ENCODE results near the gene DSG4.
"Not testable (repeated sequence)": the region's sequence is repeated elsewhere in the genome, so short reads cannot be mapped to it uniquely, and the experiment has no call there.

The DSG4 gene, protein sequence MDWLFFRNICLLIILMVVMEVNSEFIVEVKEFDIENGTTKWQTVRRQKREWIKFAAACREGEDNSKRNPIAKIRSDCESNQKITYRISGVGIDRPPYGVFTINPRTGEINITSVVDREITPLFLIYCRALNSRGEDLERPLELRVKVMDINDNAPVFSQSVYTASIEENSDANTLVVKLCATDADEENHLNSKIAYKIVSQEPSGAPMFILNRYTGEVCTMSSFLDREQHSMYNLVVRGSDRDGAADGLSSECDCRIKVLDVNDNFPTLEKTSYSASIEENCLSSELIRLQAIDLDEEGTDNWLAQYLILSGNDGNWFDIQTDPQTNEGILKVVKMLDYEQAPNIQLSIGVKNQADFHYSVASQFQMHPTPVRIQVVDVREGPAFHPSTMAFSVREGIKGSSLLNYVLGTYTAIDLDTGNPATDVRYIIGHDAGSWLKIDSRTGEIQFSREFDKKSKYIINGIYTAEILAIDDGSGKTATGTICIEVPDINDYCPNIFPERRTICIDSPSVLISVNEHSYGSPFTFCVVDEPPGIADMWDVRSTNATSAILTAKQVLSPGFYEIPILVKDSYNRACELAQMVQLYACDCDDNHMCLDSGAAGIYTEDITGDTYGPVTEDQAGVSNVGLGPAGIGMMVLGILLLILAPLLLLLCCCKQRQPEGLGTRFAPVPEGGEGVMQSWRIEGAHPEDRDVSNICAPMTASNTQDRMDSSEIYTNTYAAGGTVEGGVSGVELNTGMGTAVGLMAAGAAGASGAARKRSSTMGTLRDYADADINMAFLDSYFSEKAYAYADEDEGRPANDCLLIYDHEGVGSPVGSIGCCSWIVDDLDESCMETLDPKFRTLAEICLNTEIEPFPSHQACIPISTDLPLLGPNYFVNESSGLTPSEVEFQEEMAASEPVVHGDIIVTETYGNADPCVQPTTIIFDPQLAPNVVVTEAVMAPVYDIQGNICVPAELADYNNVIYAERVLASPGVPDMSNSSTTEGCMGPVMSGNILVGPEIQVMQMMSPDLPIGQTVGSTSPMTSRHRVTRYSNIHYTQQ

DNA sequence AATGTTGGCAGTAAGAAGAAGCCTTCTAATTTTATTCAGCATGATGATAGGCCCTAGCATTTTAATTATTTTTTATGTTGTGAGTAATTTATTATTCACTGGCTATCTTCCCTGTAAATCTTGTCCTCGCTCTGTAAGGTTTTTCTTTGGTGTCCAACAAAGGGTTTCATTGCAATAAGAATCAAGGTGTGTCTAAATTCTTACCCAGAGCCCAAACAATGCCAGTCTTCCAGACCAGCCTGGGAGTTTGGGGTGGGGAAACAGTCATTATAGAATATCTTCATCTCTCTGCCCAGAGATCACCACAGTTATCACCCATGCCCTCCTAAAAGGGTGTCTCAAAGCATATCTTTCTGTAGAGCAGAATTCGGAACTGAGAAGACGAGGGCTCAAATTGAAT is at the start of gene DSG4:
TSS of gene DSG4 (plus strand) at position 301 of the 400 bp plus-strand sequence. CDS start 135 bp downstream, outside the sequence.
- no peak for FAIRE-seq

DNA sequence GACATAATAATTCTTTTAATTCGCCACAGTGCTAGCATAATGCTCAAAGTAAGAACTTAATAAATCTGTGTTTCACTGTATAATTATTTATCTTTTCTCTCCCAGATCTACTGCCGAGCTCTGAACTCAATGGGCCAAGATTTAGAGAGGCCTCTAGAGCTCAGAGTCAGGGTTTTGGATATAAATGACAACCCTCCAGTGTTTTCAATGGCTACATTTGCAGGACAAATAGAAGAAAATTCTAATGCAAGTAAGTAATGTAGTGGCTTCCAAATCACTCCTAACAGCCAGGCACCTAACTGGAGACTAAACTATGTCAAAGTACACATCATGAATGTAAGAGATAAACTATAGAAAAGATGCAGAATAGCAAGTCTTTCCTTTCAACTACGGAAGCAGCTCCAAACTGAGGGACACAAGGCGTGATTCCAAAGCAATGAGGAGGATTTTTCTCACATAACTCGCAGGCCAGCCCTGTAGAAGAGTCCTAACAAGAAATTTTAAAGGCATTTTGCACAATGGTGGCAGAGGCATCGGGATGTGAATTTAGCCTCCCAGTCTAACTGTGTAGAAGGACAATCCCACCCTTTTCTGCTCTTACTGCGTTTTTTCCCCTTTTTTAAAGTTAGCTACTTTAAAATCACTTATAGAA is 46.7 kb upstream of the DSG4 start:
- no peak for FAIRE-seq

DNA sequence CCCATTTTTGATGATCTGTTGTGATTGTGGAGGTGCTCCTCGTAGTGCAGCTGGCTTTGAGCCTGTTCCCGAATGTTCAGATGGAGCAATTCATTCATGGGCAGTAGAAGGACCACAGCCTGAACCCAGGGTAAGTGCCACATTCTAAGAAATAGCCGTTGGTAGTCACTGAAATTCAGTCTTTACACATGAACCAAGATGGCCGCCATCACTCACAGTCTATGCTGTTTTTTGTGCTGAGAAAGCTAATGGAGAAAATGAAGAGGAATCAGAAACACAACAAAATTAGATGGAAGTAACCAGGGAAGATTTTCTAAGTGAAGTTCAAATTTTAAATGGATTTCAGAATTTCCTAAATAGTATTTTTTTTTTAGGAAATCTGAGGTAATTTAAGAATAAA is 33.1 kb upstream of the DSG4 start:
- no peak for FAIRE-seq

DNA sequence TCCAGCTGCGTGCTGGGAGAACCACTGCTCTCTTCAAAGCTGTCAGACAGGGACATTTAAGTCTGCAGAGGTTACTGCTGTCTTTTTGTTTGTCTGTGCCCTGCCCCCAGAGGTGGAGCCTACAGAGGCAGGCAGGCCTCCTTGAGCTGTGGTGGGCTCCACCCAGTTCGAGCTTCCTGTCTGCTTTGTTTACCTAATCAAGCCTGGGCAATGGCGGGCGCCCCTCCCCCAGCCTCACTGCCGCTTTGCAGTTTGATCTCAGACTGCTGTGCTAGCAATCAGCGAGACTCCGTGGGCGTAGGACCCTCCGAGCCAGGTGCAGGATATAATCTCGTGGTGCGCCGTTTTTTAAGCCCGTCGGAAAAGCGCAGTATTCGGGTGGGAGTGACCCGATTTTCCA is 23.2 kb upstream of the DSG4 start:
- FAIRE-seq: not testable (repeated sequence)

DNA sequence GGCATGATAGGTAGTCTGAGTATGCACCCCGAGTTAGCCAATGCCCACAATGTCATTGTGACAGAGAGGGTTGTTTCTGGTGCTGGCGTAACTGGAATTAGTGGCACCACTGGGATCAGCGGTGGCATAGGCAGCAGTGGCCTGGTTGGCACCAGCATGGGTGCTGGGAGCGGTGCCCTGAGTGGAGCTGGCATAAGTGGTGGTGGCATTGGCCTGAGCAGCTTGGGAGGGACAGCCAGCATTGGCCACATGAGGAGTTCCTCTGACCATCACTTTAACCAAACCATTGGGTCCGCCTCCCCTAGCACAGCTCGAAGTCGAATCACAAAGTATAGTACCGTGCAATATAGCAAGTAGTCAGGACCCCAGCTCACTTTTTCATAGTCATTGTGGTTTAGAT is 21.6 kb upstream of the DSG4 start:
- FAIRE-seq: no peak

DNA sequence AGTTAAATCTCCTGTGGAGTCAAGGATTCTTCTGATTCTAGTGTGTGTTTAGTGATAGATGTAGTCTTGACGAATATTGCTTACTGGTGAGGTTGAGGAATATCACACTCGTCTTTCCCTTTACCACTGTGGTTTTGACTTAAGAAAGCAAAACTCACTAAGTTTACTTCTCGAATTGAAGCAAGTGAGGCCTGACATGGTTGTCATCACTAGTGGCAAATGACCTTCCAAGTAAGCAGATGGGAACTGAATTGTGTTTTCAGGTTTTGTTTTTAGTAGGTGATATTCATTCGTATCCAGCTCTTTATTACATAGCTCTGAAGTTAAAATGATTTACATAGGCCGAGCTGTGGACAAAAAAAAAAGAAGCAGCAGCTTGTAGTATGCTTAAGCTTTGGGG is 20.6 kb upstream of the DSG4 start:
- no peak for FAIRE-seq

DNA sequence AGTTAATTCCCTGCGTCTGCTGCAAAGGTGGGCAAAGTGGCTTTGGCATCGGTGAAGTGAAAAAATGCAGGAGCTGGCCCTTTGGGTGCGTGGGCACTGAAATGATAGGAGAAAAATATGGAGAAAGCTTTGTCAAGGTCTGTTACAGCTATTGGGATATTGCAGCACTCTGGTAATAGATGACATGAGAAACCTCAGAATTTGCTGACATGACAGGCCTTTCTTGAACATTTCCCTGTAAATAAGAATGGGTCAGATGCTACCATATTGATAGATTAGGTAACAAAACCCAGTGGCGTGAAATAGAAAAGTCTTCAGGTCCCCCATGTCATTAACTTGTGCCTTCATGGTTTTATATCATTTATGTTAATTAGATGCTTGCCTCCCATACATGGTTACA is 12.4 kb upstream of the DSG4 start:
- FAIRE-seq: no peak

DNA sequence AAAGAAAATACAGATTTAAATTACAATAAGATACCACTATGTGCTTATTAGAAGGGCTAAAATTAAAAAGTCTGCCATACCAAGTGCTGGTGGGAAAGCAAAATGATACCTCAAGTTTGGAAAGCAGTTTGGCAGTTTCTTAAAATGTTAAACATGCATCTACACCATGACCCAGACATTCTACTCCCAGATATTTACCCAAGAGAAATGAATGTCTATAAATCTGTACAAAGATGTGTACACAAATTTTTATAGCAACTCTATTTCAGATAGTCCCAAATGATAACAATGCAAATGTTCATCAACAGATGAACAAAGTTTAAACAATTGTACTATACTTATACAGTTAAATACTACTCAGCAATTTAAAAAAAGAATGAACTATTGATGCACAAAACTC is 7.1 kb upstream of the DSG4 start:
- FAIRE-seq: no peak

DNA sequence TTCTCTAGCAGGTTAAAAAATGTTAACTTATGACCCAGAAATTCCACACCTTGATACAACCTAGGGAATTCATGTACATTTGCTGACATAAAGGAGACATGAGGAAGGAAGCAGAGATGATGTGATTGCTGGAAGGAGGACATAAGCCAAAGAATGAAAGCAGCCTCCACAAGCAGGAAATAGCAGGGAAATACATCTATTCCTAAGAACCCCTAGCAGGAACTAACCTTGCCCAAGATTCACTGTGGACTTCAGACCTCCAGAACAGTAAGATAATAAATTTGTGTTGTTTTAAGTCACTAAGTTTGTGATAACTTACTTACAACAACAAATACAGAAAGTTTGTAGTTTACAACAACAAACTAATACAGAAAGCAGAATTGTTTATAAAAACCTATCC is 4.6 kb upstream of the DSG4 start:
- FAIRE-seq: no peak

DNA sequence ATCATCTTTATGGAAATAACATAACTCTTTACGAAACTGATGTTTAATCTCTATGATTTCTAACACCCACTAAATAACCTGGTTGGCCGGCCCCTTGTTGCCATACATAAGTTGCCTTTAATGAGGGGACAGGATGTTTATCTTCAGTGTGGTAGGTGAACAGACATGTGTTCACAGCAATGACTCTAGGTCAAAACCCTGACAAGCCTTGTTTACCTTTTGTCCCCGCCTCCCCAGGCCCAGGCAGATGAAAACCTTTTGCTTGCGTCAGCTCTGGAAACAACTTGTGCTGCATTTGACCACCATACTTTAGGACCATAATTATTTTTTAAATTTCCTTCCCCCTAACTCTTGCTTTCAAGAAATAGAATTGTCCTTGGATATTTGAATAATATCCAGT is 2.9 kb upstream of the DSG4 start:
- FAIRE-seq: no peak

DNA sequence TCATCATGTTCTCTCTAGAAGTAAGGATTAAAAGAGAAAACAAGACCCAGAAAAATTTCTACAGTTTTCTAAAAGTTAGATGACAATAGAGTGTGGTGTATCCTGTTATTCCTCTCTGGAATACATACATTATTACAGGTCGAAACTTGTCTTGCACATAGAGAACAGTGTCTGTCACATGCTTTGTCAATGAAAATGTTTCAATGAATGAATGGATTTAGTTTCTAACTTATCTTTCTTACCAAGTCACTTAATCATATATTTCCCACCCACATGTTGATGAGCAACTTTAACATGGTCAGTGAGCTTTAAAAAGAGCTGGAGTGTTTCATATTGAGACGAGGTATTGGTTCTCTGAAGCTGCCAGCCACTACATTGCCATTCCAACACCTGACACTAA is 4.3 kb downstream of the DSG4 start:
- no peak for FAIRE-seq

DNA sequence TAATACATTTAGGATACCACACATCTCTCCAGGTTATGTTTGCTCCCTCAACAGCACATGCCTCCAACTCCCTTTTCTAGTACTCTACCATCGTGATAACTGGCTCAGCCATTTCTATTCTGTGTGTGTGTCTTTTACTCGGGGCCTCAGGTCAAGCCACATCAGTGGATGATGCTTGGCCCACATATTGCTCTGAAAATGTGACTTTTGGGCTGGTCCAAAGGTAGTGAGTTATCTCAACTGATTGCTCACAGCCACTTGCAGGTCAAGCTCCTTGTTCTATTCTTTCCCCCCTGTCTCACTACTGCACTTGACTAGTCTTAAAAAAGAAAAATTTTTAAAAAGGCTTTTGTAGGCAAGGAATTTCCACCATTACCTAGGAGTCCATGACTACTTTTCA is 5.5 kb downstream of the DSG4 start:
- FAIRE-seq: no peak

DNA sequence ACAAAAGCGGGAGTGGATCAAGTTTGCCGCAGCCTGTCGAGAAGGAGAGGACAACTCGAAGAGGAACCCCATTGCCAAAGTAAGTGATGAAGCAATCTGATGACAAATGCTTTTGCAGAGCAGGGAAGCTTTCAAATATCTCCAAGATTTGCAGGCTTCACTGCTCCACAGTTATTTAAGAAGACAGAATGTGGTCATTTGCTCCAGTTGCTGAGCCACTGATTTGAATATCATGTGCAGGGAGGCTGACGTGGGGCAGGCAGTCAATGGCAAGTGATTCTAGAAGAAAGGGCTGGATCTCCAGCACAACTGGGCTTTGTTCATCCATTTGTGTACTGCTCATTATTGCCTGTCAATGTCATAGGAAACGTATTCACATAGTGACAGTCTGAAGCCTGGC is 10.2 kb downstream of the DSG4 start:
- no peak for FAIRE-seq

DNA sequence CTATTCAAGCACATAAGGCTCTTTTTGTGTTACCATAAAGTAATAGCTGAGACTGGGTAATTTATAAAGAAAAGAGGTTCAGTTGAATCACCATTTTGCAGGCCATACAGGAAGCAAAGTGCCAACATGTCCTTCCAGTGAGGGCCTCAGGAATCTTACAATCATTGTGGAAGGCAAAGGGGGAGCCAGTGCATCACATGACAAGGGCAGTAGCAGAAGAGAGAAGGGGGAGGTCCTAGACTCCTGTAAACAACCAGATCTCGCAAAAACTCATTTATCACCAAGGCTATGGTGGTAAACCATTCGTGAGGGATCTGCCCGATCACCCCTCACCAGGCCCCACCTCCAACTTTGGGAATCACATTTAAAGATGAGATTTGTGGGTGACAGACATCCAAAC is 16.7 kb downstream of the DSG4 start:
- FAIRE-seq: no peak

DNA sequence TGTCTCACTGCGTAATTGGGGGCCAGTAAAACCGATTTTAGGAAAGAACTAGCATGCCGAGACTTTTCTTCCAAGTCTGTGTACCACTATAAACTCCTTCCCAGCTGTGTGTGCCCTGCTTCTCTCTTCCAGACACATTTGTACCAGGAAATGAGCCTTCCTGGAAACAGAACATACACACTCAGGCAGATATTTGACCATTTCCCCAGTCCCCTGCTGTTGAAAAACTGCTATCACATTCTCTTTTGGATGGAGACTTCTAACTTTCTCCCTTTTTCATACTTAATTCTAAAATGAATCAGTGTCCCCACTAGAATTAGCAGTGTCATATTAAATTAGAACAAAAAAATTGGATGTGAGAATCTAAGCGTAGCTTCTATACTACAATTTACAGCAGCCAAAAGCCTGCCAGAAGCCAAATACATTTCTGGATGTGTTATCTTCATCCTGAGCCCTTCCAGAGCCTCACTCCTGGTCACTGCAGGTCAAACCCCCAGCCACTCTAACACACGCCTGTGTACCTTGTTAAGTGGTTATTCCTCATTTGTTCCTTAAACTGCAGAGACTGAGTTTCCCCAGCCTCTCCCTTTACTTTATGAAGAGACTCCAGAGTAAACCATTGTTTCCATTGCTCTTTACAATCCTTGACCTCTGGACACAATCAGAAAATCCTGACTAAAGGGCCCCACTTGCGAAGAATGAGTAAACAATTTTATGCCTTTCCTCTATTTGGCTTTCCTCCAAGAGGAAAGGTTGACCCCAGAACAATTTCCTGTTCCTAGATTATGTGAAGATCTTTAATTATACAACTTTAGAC is 20.4 kb downstream of the DSG4 start:
- no peak for FAIRE-seq

DNA sequence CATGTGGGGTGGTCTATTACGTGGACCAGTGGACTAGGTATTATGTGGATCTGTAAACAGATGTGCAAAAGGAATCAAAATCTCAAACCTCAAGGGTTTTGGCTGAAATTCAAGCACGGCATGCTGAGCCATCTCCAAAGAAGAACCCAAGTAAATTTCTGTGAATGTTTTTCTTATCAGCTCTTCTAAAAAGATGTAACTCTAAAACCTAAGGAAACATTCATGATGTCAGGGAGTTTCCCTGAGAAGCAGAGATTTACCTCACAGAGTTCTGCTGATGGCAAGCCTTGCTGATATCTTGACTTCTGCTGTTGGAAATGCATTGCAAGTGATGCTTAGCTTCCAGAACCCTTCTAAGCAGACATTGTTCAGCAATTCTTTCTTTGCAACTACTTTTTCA is 21.6 kb downstream of the DSG4 start:
- no peak for FAIRE-seq

DNA sequence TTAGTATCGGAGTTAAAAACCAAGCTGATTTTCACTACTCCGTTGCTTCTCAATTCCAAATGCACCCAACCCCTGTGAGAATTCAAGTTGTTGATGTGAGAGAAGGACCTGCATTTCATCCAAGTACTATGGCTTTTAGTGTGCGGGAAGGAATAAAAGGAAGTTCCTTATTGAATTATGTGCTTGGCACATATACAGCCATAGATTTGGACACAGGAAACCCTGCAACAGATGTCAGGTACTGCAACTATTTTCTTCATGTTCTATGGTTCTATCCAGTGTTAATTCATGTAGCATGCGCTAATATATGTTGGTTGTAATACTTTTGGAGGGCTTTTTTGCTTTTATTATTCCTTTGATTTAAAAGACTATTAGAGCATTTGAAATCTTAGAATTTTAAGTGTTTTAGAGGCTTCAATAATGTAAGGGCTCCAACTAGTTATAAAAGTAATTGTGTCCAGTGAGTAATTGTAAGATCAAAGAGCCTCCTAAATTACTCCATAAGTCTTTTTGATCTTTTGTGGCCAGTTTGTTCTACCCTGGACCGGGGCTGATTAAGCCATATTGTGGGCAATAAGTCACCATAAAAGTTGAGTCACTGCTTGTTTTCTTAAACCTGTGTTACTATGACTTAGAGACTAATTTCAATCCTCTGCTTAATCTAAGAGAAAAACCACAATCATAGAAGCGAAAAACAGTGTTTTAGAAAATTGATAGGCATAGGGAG is 22.9 kb downstream of the DSG4 start:
- no peak for FAIRE-seq

DNA sequence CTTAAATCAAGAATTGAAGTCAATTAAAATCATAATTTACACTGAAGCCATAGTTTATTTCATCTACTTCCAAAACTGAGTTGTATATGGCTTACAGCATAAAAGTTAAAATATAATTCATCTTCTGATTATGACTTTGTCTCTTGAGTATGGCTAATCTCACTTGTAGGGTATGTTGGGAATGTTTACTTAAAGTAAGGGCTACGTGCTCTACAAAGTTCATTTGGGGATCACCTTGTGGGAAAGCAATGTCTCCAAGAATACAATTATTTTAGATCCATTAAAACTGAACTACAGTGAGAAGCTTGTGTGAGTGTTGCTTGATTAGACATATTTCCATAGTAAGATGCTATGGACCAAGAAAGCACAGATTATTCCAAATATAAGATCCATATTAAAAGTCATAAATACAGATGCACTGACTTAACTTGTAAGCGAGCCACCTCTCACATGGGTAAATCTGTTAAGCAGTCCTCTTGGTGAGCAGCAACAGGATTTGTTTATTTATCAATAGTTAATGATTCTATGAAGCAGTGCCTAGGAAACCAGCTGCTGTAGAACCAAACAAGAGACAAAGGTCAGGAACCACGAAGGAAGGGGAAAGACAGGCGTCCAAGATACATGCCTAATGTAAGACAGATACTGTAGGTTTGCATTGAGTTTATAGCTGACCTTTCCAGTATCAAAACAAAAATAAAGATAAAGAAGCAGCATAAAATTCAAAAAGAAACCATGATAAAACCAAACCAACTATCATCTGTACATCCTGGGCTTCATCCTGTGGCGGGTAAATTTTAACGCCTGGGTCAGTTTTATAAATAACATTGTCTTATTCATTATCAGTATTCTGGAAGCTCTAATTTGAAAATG is 24.8 kb downstream of the DSG4 start:
- no peak for FAIRE-seq

DNA sequence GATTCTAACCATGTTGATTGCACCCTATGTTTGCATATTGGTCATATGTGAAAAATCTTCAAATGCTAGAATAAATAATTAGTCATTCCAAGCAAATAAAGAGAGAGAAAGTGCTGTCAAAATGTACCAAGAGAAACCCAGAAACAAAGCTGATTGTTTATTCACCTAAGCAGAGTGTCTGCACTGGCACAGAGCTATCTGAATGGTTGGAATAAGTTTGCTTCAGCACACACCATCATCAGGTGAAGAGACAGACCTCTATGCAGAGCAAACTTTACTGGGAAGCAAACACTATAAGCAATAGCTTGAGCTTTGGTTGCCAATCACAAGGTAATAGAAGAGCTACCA is 25.4 kb downstream of the DSG4 start:
- no peak for FAIRE-seq

DNA sequence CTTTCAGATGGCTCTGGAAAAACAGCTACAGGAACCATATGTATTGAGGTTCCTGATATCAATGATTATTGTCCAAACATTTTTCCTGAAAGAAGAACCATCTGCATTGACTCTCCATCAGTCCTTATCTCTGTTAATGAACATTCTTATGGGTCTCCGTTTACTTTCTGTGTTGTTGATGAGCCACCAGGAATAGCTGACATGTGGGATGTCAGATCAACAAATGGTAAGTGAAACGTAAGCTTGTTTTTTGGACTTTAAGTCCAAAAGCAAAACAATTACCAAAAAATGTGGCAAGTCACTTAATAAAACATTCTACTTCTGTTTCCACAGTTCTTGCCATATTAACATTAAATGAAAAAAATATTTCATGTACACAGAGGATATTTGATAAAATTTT is 26.8 kb downstream of the DSG4 start:
- no peak for FAIRE-seq

DNA sequence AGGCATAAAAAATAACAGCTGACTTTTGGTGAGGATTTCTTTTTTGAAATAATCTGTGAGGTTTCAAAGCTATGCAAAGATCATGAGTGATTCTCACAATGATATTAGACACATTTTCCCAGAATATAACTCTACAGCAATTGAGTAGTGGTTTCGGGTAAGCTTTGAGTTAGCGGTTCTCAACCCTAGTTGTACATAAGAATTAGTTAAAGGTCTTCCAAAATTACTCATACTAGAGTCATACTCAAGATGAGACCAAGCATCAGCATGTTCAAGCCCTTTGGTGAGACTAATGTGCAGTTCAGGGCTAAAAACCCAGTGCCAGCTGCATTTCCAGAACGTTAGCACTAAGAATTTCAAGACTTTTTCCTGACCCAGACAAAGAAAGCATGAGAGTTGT is 31.1 kb downstream of the DSG4 start:
- no peak for FAIRE-seq

All from TTC549 (cell line).